ENCODE results near the gene TK2. TPM values are rescaled to one million over a fixed set of nuclear protein-coding genes. Genes with fewer than 3 reads are reported as not detected.
A peak's percentile ranks its signal among the peaks of the same experiment; 100 is the strongest.

Gene TK2
- polyA plus RNA-seq, 3 donors, result 29.8 to 38.9 (median 32.4) TPM

DNA sequence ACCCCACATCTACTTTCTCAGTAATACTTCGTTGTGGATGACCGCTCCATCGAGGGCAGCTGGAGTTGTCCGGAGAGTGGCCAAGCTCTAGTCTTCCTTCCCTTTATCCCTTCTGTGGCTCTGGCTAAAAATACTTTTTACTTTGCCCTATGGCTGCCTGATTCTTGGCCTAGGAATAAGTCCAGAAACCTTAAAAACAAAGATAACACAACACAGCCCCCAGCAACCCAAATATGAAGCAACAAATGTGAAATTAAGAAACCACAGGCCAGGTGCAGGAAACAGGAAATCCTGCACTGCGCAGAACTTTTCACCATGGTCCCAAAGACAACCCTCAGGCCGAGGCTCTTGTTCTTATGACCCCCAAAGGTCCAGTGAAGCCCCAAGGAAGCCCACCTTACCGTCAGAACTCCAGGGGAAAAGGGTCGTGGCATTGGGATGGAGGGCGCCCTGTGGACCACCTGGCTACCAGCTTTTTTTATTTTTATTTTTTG, 26.0 kb downstream of the TK2 start:
- TF ChIP-seq CTCF (IDR thresholded peaks at IDR 0.05), result no peak
- H2AFZ ChIP-seq (ENCODE audit: insufficient read depth, low read depth, low read length, poor library complexity, severe bottlenecking), result no peak overlapping the region
- H3K27me3 ChIP-seq (ENCODE audit: control insufficient read depth in 2 of 2, insufficient read depth in 2 of 2, low read length in 2 of 2), result no peaks in the 10 kb centered on the region
- no peaks in the 10 kb centered on the region for H4K20me1 ChIP-seq (ENCODE audit: insufficient read depth, low read length)
- peaks cover 94% of the 10 kb centered on the region for H3K4me1 Mint-ChIP-seq
- peaks cover 13 to 15% of the 10 kb centered on the region in 2 donors for H3K36me3 ChIP-seq (replicated peaks in 1 of 2; ENCODE audit: control insufficient read depth in 1 of 2, insufficient read depth in 2 of 2, low read length in 2 of 2)
- no peak overlapping the region for H3K4me3 ChIP-seq (replicated peaks in 1 of 3; ENCODE audit: low read depth in 2 of 3, low read length in 3 of 3)
- peaks cover 45 to 63% of the 10 kb centered on the region in 2 donors for H3K36me3 Mint-ChIP-seq
- 0% methylated on average over 7 of the region's 9 CpGs for WGBS (ENCODE audit: insufficient coverage)
- H3K79me2 ChIP-seq (ENCODE audit: insufficient read depth, low read length), result peaks cover 10% of the 10 kb centered on the region
- peaks cover 0 to 2% (median 2%) of the 10 kb centered on the region in 3 donors for H3K27me3 Mint-ChIP-seq (ENCODE audit: low read depth in 3 of 3)
- peak overlapping the region; percentile 99 for H3K27ac ChIP-seq (ENCODE audit: low read depth in 1 of 2, low read length in 2 of 2)
- peak overlapping the region; percentile 43 to 50 for H3K4me3 Mint-ChIP-seq
- H3K9me3 ChIP-seq (replicated peaks in 1 of 2; ENCODE audit: control insufficient read depth in 1 of 2, insufficient read depth in 1 of 2, low read length in 2 of 2), result no peaks in the 10 kb centered on the region
- H3K4me1 ChIP-seq (ENCODE audit: control insufficient read depth in 1 of 2, insufficient read depth in 2 of 2, low read length in 2 of 2), result peaks cover 86 to 92% of the 10 kb centered on the region in 2 donors
- DNase-seq, result peak in 2 of 3 donors; percentile 20 to 53
- H3K27ac Mint-ChIP-seq, result peak overlapping the region; percentile 99 to 100 (median 100)
- peaks cover 0 to 2% (median 0%) of the 10 kb centered on the region in 7 donors for H3K9me3 Mint-ChIP-seq
- peak overlapping the region; percentile 63 for H3K9ac ChIP-seq (ENCODE audit: insufficient read depth, low read length, poor library complexity, severe bottlenecking)
- peak overlapping the region; percentile 17 for H3K4me2 ChIP-seq (replicated peaks; ENCODE audit: extremely low read depth, low read length, poor library complexity, severe bottlenecking)
- intact Hi-C loops (cut with micrococcal nuclease), result loop anchor here in 1 of 2 donors (2.0 to 10.0 kb wide), 2 partner anchors 63 to 1561 kb away; partner anchors contain the start of gene NFATC3

- H3K9me3 ChIP-seq (replicated peaks in 1 of 2; ENCODE audit: control insufficient read depth in 1 of 2, insufficient read depth in 1 of 2, low read length in 2 of 2), result no peaks in the 10 kb centered on the region
- H3K4me2 ChIP-seq (replicated peaks; ENCODE audit: extremely low read depth, low read length, poor library complexity, severe bottlenecking), result no peak overlapping the region
- no peak overlapping the region for H3K4me3 Mint-ChIP-seq
- no peaks in the 10 kb centered on the region for H3K27me3 ChIP-seq (ENCODE audit: control insufficient read depth in 2 of 2, insufficient read depth in 2 of 2, low read length in 2 of 2)
- peaks cover 40 to 63% of the 10 kb centered on the region in 2 donors for H3K36me3 Mint-ChIP-seq
- H3K4me1 ChIP-seq (ENCODE audit: control insufficient read depth in 1 of 2, insufficient read depth in 2 of 2, low read length in 2 of 2), result peaks cover 95 to 100% of the 10 kb centered on the region in 2 donors
- H3K27ac ChIP-seq (ENCODE audit: low read depth in 1 of 2, low read length in 2 of 2), result peak overlapping the region; percentile 99
- 5% methylated on average over 4 of the region's 11 CpGs for WGBS (ENCODE audit: insufficient coverage)
- H3K27me3 Mint-ChIP-seq (ENCODE audit: low read depth in 3 of 3), result peaks cover 0 to 2% (median 2%) of the 10 kb centered on the region in 3 donors
- DNase-seq, result peak in 1 of 3 donors; percentile 9
- intact Hi-C loops (cut with micrococcal nuclease), result loop anchor here in 1 of 2 donors (10.0 kb wide), 1 partner anchor 1562 kb away; the partner anchor contains the start of gene NFATC3
- H3K4me1 Mint-ChIP-seq, result peaks cover 98% of the 10 kb centered on the region
- H3K9me3 Mint-ChIP-seq, result no peaks in the 10 kb centered on the region
- no peak for TF ChIP-seq CTCF (IDR thresholded peaks at IDR 0.05)
- no peak overlapping the region for H3K9ac ChIP-seq (ENCODE audit: insufficient read depth, low read length, poor library complexity, severe bottlenecking)
- no peak overlapping the region for H2AFZ ChIP-seq (ENCODE audit: insufficient read depth, low read depth, low read length, poor library complexity, severe bottlenecking)
- no peak overlapping the region for H3K4me3 ChIP-seq (replicated peaks in 1 of 3; ENCODE audit: low read depth in 2 of 3, low read length in 3 of 3)
- H3K27ac Mint-ChIP-seq, result peak overlapping the region; percentile 99 to 100 (median 100)
- H3K36me3 ChIP-seq (replicated peaks in 1 of 2; ENCODE audit: control insufficient read depth in 1 of 2, insufficient read depth in 2 of 2, low read length in 2 of 2), result peaks cover 4 to 6% of the 10 kb centered on the region in 2 donors
- peaks cover 19% of the 10 kb centered on the region for H3K79me2 ChIP-seq (ENCODE audit: insufficient read depth, low read length)
- no peaks in the 10 kb centered on the region for H4K20me1 ChIP-seq (ENCODE audit: insufficient read depth, low read length)
Measured at GRCh38 chr16:66522816-66523590, 26.9 kb downstream of the TK2 start.

All from CD14-positive monocyte (primary cell).